GM12873 (cell line): Measurements from ENCODE around the gene TRIM71.

Experiments used
- TF ChIP-seq, protein P1 (sequence below): IDR thresholded peaks from 2 replicates; pipeline ENCODE4 v1.5.1; 2012; ENCODE audit warnings: low read depth, mild to moderate bottlenecking, moderate library complexity, low read length, control low read depth; ENCODE audit not compliant: insufficient read depth; ENCODE audit errors: missing control alignments

The TRIM71 gene

DNA sequence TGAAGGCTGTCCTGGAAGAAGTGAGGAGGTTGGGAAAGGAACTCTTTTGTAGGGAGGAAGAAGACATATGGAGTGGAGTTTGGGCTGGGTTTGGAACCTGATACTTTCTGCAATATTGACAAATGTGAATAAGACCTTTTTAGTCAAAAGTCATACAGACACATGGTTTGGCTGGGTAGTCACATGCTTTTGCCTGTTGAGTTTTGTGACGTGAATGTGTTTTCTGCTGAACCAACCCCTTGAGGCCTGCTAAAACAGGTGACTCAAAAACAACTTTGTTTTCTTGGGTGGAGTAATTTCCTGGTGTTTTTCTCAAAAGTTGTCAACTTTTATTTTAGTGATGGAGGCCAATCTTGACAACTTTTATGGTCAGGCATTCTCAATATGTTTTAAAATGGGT, 94.2 kb downstream of the TRIM71 start:
- TF ChIP-seq, protein P1, sequence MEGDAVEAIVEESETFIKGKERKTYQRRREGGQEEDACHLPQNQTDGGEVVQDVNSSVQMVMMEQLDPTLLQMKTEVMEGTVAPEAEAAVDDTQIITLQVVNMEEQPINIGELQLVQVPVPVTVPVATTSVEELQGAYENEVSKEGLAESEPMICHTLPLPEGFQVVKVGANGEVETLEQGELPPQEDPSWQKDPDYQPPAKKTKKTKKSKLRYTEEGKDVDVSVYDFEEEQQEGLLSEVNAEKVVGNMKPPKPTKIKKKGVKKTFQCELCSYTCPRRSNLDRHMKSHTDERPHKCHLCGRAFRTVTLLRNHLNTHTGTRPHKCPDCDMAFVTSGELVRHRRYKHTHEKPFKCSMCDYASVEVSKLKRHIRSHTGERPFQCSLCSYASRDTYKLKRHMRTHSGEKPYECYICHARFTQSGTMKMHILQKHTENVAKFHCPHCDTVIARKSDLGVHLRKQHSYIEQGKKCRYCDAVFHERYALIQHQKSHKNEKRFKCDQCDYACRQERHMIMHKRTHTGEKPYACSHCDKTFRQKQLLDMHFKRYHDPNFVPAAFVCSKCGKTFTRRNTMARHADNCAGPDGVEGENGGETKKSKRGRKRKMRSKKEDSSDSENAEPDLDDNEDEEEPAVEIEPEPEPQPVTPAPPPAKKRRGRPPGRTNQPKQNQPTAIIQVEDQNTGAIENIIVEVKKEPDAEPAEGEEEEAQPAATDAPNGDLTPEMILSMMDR: no peak

DNA sequence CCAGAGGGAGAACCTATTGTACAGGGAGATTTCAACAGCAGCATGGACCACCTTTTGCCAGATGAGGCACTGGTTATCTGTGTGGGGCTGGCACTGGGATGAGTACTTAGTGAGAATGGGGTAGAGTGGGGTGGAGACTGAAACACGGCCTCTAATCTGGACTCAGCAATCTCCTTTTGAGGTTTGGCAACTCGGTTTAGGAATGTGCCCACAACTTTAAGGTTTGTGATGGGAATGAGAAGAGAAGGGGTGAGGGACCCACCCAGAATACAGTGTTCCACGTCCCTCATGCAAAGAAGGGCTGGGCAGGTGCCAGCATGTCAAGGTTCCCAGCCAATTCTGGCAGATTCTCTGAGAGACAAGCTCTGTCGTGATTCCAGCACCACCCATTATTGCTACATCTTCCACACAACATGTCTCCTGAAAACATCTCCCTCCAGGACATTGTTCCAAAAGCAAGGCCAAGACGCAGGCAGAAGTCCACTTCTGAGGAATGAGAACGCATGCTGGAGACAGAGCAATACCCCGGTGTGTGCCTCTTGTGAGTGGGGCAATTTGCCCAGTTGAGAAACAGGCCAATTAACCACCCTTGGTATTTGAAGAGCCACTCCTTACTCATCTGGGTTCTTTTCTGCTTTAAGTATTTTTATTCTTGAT, 96.1 kb downstream of the TRIM71 start:
- TF ChIP-seq, protein P1: no peak

- TF ChIP-seq, protein P1: no peak
Measured at GRCh38 chr3:32919920-32920319, 102.1 kb downstream of the TRIM71 start.

DNA sequence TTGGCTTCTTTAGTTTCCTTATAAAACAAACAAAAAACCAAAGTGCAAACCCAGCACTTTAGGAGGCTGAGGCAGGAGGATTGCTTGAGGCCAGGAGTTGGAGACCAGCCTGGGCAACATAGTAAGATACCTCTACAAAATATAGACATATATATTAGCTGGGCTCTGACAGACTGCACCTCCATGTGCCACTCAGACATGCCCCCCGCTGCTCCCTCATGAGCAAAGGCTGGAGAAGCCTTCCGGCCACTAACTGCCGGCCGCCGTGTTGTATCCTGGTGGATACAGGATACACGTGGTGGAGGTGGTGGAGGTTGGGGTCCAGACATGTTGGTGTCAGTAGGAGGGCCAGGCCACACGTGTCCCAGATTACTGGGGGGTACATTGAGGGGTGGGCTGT, 104.3 kb downstream of the TRIM71 start:
- TF ChIP-seq, protein P1: no peak

DNA sequence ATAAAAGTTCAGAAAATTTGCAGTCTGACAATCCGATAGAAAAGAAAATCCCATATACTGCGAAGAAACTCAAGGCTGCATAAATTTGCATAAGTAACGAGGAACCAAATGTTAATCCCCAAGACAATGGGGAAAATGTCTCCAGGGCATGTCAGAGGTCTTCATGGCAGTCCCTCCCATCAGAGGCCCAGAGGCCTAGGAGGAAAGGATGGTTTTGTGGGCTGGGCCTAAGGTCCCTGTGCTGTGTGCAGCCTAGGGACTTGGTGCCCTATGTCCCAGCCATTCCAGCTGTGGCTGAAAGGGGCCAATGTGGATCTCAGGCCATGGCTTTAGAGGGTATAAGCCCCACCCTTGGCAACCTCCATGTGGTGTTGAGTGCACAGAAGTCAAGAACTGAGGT, 112.4 kb downstream of the TRIM71 start:
- TF ChIP-seq, protein P1: no peak

DNA sequence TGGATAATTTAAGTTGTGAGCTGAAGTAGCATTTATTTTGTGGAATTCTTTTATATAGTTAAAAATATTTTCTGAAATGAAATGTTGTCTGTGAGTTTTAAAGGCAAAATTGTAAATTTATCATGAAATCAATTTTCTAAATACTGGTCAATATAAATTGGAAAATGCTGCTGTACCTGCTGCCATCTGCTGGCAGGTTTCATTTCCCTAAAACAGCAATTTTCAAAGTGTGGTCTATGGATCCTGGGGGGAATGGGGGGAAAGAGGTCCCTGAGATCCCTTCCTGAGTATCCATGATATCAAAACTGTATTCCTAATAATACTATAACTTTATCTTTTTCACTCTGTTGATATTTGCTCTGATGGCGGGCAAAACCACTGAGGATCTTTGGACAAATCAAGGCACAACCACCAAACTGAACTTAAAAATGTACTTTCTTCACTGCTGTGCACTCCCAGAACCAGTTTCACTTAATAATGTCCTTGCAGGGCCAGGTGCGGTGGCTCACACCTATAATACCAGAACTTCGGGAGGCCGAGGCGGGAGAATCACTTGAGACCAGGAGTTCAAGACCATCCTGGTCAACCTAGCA, 116.4 kb downstream of the TRIM71 start:
- TF ChIP-seq, protein P1: peak; percentile 62

DNA sequence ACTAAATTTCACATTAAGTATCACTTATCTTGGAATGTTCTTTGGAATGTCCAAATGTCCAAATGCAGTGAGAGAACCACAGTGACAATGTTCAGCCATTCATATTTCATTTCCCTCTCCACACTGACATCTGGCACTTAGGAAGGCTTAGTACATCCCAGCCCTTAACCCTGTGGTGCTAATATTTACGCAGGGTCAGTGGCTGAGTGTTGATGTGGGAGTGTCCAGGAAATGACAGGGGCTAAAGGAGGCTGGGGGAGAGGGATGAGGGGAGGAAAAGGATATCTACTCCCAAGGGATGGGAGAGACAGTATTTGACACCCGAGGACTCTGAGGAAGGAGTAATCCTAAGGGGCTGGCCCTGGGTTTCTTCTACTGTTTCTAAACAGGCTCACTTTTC, 119.5 kb downstream of the TRIM71 start:
- TF ChIP-seq, protein P1: no peak
